Measurements from ENCODE around the gene SDE2. TPM values are rescaled to one million over a fixed set of nuclear protein-coding genes. Genes with fewer than 3 reads are reported as not detected.

Gene SDE2
- total RNA-seq: 10 to 100 TPM; 20.6 to 44.2 TPM
- 10 to 100 TPM; 15.4 to 15.5 TPM for polyA plus RNA-seq (ENCODE audit: insufficient read length in 2 of 2)
- long read RNA-seq, donor 1, partial matches to known transcripts: 0 of 3 reads
- long read RNA-seq, donor 1, other reads (novel, unspliced or antisense): 0 of 3 reads
- long read RNA-seq, donor 2, partial matches to known transcripts: 0 of 1 reads
- long read RNA-seq, donor 2, other reads (novel, unspliced or antisense): 0 of 1 reads
- long read RNA-seq, donor 3, partial matches to known transcripts: 0 of 2 reads
- long read RNA-seq, donor 3, other reads (novel, unspliced or antisense): 0 of 2 reads
- long read RNA-seq, donor 4, transcript SDE2-201 (7 exons, 3,975 nt): major isoform, 5 of 5 reads
- long read RNA-seq, donor 4, partial matches to known transcripts: 0 of 5 reads
- long read RNA-seq, donor 4, other reads (novel, unspliced or antisense): 0 of 5 reads

DNA sequence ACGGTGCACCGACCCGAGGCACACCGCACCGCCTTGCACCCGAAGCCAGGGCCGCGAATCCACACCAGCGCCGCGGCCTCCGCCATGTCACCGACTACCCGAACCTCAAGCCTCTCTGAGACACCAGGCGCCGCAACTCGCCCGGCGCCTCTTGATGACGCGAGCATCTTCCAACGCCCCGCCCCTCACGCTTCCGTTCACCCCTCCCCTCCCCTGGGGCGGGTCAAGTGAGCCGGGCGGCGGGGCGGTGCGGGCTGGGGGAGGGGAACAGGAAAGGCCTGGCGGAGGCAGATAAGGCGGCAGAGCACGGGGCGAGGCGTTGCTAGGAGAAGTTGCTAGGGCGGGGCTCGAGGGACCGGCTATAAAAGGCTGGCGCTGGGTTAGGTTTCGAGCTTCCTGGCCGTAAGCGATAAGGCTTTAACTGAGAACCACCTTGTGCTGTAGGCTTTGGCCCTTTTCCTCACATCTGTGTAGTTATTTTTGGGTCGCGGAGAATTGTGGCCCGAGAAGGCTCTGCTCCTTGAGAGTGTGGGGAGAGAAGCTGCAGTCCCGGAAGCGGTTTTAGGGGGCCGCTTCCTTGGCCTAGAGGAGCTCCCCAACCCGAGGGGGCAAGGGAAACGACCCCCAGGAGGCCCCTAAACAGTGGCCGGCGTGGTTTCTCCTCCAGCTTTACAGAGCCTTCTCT, at the start of gene SDE2:
Gene SDE2 (minus strand): TSS at position 117 of the 685 bp plus-strand sequence. CDS start 31 bp downstream, at position 86.
- Histone ChIP-seq H3K27me3 (ENCODE audit: control insufficient read depth, insufficient read depth, low read length) (no peaks in the 10 kb centered on the region), H3K36me3 (ENCODE audit: control insufficient read depth, insufficient read depth, low read length) (peaks cover 10% of the 10 kb centered on the region), H3K9me3 (ENCODE audit: control insufficient read depth, insufficient read depth, low read length) (no peaks in the 10 kb centered on the region), H3K4me1 (ENCODE audit: control insufficient read depth, insufficient read depth, low read length) (peaks cover 21% of the 10 kb centered on the region), H3K4me3 (ENCODE audit: low read depth, low read length) (peak within 1 kb of the TSS; percentile 90), H3K27ac (ENCODE audit: low read depth, low read length) (peak within 1 kb of the TSS; percentile 94)
- peak; percentile 91 to 100 (median 98) for DNase-seq (ENCODE audit: low read depth in 4 of 6, low spot score in 6 of 6)
- under 1% methylated on average over 46 of the region's 53 CpGs for WGBS (ENCODE audit: insufficient coverage)

DNA sequence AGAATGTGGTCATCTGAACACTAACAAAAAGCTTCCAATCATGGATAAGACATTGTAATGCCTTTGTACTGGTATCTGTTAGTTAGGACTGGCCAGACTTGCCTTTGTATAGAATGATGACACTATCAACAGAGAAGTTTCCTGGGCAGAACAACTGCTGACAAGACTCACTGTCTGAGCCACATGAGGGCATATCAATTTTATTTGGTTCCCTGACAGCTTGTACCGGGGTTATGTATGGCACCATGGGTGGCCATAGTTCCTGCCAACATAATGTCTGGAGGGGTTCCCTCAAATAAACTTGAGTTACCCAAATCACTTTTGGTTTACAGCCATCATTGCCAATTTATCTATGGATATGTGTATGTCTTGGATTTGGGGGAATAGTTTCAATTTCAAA, 49.7 kb upstream of the SDE2 start:
- no CpG with 5 or more reads among the region's 1 CpG for WGBS (ENCODE audit: insufficient coverage)
- DNase-seq (ENCODE audit: low read depth in 4 of 6, low spot score in 6 of 6): no peak
- H3K27ac ChIP-seq (ENCODE audit: low read depth, low read length): no peak overlapping the region
- no peaks in the 10 kb centered on the region for H3K9me3 ChIP-seq (ENCODE audit: control insufficient read depth, insufficient read depth, low read length)
- no peaks in the 10 kb centered on the region for H3K27me3 ChIP-seq (ENCODE audit: control insufficient read depth, insufficient read depth, low read length)
- no peaks in the 10 kb centered on the region for H3K4me1 ChIP-seq (ENCODE audit: control insufficient read depth, insufficient read depth, low read length)
- H3K36me3 ChIP-seq (ENCODE audit: control insufficient read depth, insufficient read depth, low read length): no peaks in the 10 kb centered on the region
- H3K4me3 ChIP-seq (ENCODE audit: low read depth, low read length): no peak overlapping the region

DNA sequence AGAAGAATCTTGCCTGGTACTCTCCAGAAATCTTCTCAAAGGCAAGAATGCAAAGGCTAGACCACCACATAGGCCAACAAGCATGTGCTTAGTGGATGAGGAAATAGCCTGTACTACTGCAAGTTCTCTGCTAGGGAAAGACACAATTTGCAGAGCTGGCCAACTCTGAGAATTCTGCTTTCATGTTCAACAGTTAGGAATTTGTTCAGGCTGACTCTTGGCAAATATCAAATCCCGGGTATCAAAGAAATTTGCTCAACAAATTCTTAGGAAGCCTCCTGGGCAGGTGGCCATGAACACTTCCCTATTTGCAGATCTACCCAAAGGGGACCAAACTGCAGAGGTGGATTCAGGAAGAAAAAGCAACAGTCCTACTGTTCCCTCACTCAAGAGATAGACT, 48.4 kb upstream of the SDE2 start:
- WGBS (ENCODE audit: insufficient coverage): 92% methylated on average over 1 of the region's 1 CpG
- Histone ChIP-seq H3K36me3 (ENCODE audit: control insufficient read depth, insufficient read depth, low read length) (no peaks in the 10 kb centered on the region), H3K4me1 (ENCODE audit: control insufficient read depth, insufficient read depth, low read length) (no peaks in the 10 kb centered on the region), H3K4me3 (ENCODE audit: low read depth, low read length) (no peak overlapping the region), H3K27me3 (ENCODE audit: control insufficient read depth, insufficient read depth, low read length) (no peaks in the 10 kb centered on the region), H3K27ac (ENCODE audit: low read depth, low read length) (no peak overlapping the region), H3K9me3 (ENCODE audit: control insufficient read depth, insufficient read depth, low read length) (no peaks in the 10 kb centered on the region)
- no peak for DNase-seq (ENCODE audit: low read depth in 4 of 6, low spot score in 6 of 6)

DNA sequence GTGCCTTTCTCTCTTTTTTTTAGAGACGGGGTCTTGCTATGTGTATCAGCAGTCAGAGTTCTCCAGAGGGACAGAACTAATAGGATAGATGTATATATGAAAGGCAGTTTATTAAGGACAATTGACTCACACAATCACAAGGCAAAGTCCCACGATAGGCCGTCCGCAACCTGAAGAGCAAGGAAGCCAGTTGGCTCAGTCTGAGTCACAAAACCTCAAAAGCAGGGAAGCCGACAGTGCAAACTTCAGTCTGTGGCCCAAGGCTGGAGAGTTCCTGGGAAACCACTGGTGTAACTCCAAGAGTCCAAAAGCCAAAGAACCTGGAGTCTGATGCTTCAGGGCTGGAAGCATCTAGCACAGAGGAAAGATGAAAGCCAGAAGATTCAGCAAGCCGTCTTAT, 47.1 kb upstream of the SDE2 start:
- WGBS (ENCODE audit: insufficient coverage): 95% methylated on average over 5 of the region's 6 CpGs
- no peak for DNase-seq (ENCODE audit: low read depth in 4 of 6, low spot score in 6 of 6)
- Histone ChIP-seq H3K4me3 (ENCODE audit: low read depth, low read length) (no peak overlapping the region), H3K4me1 (ENCODE audit: control insufficient read depth, insufficient read depth, low read length) (no peaks in the 10 kb centered on the region), H3K36me3 (ENCODE audit: control insufficient read depth, insufficient read depth, low read length) (no peaks in the 10 kb centered on the region), H3K27ac (ENCODE audit: low read depth, low read length) (no peak overlapping the region), H3K9me3 (ENCODE audit: control insufficient read depth, insufficient read depth, low read length) (no peaks in the 10 kb centered on the region), H3K27me3 (ENCODE audit: control insufficient read depth, insufficient read depth, low read length) (no peaks in the 10 kb centered on the region)

DNA sequence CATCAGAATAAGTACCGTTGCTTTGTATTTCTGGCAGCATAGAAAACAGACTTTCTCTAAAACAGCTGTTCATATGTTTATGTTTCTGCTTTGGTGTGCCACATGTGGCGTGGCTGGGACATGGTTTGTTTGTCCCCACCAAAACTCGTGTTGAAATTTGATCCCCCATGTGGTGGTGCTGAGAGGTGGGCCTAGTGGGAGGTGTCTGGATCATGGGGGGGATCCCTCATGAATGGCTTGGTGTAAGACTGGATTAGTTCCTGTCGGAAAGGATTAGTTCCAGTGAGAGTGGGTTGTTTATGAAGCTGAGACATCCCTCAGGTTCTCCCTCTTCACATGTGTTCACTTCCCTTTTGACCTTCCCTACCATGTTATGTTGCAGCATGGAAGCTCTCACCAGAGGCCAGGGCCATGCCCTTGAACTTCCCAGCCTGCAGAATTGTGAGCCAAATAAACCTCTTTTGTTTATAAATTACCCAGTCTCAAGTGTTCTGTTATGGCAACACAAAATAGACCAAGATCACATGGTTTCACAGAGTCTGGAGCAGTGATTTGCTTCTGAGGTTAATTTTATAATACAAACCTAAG, 45.5 kb upstream of the SDE2 start:
- 46% methylated on average over 2 of the region's 4 CpGs for WGBS (ENCODE audit: insufficient coverage)
- H3K27me3 ChIP-seq (ENCODE audit: control insufficient read depth, insufficient read depth, low read length): no peaks in the 10 kb centered on the region
- H3K4me1 ChIP-seq (ENCODE audit: control insufficient read depth, insufficient read depth, low read length): no peaks in the 10 kb centered on the region
- no peak for DNase-seq (ENCODE audit: low read depth in 4 of 6, low spot score in 6 of 6)
- no peaks in the 10 kb centered on the region for H3K36me3 ChIP-seq (ENCODE audit: control insufficient read depth, insufficient read depth, low read length)
- no peaks in the 10 kb centered on the region for H3K9me3 ChIP-seq (ENCODE audit: control insufficient read depth, insufficient read depth, low read length)
- no peak overlapping the region for H3K27ac ChIP-seq (ENCODE audit: low read depth, low read length)
- no peak overlapping the region for H3K4me3 ChIP-seq (ENCODE audit: low read depth, low read length)

DNA sequence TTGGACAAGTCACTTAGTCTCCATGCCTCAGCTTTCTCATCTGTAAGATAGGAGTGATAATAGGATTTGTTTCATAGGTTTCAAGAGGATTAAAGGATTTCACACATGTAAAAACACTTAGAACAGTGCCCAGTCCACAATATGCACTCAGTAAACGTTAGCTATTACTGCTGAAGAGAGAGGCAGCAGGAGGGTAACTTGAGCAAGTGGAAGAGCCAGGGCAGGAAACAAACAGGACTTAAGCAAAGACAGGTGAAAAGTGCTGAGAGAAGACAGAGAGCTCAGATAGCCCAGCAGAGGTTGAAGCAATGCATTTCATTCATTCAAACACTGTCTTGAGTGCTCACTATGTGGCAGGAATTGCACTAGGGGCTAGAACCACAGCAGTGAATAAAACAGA, 42.3 kb upstream of the SDE2 start:
- H3K27me3 ChIP-seq (ENCODE audit: control insufficient read depth, insufficient read depth, low read length): no peaks in the 10 kb centered on the region
- H3K4me3 ChIP-seq (ENCODE audit: low read depth, low read length): no peak overlapping the region
- H3K36me3 ChIP-seq (ENCODE audit: control insufficient read depth, insufficient read depth, low read length): no peaks in the 10 kb centered on the region
- DNase-seq (ENCODE audit: low read depth in 4 of 6, low spot score in 6 of 6): no peak
- no peaks in the 10 kb centered on the region for H3K9me3 ChIP-seq (ENCODE audit: control insufficient read depth, insufficient read depth, low read length)
- WGBS (ENCODE audit: insufficient coverage): no CpG with 5 or more reads among the region's 1 CpG
- H3K27ac ChIP-seq (ENCODE audit: low read depth, low read length): no peak overlapping the region
- H3K4me1 ChIP-seq (ENCODE audit: control insufficient read depth, insufficient read depth, low read length): no peaks in the 10 kb centered on the region

DNA sequence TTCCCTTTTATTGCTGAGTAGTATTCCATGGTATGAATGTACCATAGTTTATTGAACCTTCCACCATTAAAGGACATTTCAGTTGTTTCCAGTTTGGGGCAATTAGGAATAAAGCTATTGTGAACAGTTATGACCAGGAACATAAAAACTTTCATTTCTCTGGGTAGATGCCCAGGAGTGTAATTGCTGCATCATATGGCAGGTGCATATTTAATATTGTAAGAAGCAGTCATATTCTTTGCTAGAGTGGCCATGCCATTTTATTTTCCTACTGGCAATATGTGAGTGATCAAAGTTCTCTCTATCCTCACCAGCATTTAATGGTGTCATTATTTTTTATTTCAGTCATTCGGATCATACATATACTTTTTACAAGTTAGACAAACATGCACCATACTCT, 39.5 kb upstream of the SDE2 start:
- no CpG with 5 or more reads among the region's 1 CpG for WGBS (ENCODE audit: insufficient coverage)
- Histone ChIP-seq H3K4me3 (ENCODE audit: low read depth, low read length) (no peak overlapping the region), H3K9me3 (ENCODE audit: control insufficient read depth, insufficient read depth, low read length) (no peaks in the 10 kb centered on the region), H3K4me1 (ENCODE audit: control insufficient read depth, insufficient read depth, low read length) (peaks cover 5% of the 10 kb centered on the region), H3K27me3 (ENCODE audit: control insufficient read depth, insufficient read depth, low read length) (no peaks in the 10 kb centered on the region), H3K27ac (ENCODE audit: low read depth, low read length) (no peak overlapping the region), H3K36me3 (ENCODE audit: control insufficient read depth, insufficient read depth, low read length) (no peaks in the 10 kb centered on the region)
- DNase-seq (ENCODE audit: low read depth in 4 of 6, low spot score in 6 of 6): no peak

DNA sequence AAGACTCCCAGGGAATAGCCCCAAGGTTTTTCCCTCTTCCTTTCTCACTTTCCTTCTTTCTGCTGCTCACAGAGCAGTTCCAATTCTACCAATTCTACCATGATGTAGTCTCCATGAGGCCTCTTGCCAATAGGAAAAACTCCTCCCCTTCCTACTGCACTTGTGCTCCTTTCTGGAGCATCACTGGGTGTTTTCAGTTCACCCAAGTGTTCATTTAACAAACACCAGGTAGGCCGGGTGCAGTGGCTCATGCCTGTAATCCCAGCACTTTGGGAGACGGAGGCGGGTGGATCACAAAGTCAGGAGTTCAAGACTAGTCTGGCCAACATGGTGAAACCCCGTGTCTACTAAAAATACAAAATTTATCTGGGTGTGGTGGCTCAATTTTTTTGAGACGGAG, 36.8 kb upstream of the SDE2 start:
- Histone ChIP-seq H3K27ac (ENCODE audit: low read depth, low read length) (no peak overlapping the region), H3K27me3 (ENCODE audit: control insufficient read depth, insufficient read depth, low read length) (no peaks in the 10 kb centered on the region), H3K4me1 (ENCODE audit: control insufficient read depth, insufficient read depth, low read length) (peaks cover 5% of the 10 kb centered on the region), H3K36me3 (ENCODE audit: control insufficient read depth, insufficient read depth, low read length) (no peaks in the 10 kb centered on the region), H3K4me3 (ENCODE audit: low read depth, low read length) (no peak overlapping the region), H3K9me3 (ENCODE audit: control insufficient read depth, insufficient read depth, low read length) (no peaks in the 10 kb centered on the region)
- 100% methylated on average over 1 of the region's 5 CpGs for WGBS (ENCODE audit: insufficient coverage)
- no peak for DNase-seq (ENCODE audit: low read depth in 4 of 6, low spot score in 6 of 6)

DNA sequence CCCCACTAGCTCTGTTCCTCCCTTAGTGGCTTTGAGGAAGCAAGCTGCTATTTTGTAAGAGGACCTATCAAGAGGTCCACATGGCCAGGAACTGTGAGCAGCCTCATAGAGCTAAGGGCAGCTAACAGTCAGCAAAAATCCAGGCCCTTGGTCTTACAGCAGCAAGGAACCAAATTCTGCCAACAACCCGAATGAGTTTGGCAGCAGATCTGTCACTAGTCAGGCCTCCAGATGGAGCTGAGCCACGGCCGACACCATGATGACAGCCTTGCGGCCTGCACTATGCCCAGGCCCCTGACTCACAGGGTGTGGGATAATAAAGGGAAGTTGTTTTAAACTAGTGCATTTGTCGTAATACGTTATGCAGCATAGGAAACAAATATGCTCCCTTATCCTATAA, 35.3 kb upstream of the SDE2 start:
- Histone ChIP-seq H3K4me3 (ENCODE audit: low read depth, low read length) (no peak overlapping the region), H3K4me1 (ENCODE audit: control insufficient read depth, insufficient read depth, low read length) (peaks cover 5% of the 10 kb centered on the region), H3K27me3 (ENCODE audit: control insufficient read depth, insufficient read depth, low read length) (no peaks in the 10 kb centered on the region), H3K9me3 (ENCODE audit: control insufficient read depth, insufficient read depth, low read length) (no peaks in the 10 kb centered on the region), H3K36me3 (ENCODE audit: control insufficient read depth, insufficient read depth, low read length) (no peaks in the 10 kb centered on the region), H3K27ac (ENCODE audit: low read depth, low read length) (peak overlapping the region; percentile 33)
- WGBS (ENCODE audit: insufficient coverage): 33% methylated on average over 1 of the region's 6 CpGs
- peak; percentile 31 to 92 (median 49) for DNase-seq (ENCODE audit: low read depth in 4 of 6, low spot score in 6 of 6)

Data from spinal cord (tissue), 10 donors.